ENCODE results near the gene LRRC36. TPM values are rescaled to one million over a fixed set of nuclear protein-coding genes. Genes with fewer than 3 reads are reported as not detected.

LRRC36 gene
- polyA plus RNA-seq, 3 donors = 0.65 to 3.2 (median 1.8) TPM

DNA sequence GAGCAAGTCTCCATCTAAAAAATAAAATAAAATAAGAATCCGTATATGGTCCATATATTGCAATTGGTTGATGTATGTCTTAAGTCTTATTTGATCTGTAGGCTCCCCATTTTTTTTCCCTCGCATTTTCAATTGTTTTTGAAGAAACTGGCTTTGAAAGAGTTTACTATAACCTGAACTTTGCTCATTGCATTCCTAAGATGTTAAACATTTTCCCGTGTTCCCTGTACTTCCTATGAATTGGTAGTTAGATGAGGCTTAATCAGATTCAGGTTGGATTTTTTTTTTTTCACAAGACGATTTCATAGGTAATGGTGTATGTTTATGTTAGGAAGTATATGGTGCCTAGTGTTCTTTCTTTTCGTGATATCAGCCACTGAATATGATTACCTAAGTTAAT lies 3.3 kb downstream of the LRRC36 start:
- H3K27me3 Mint-ChIP-seq (ENCODE audit: low read depth in 3 of 3) = peaks cover 14 to 25% (median 20%) of the 10 kb centered on the region in 3 donors
- no peak for DNase-seq
- no peak overlapping the region for H3K4me3 ChIP-seq (replicated peaks in 1 of 3; ENCODE audit: low read depth in 2 of 3, low read length in 3 of 3)
- WGBS (ENCODE audit: insufficient coverage) = no CpG with 5 or more reads among the region's 5 CpGs
- H2AFZ ChIP-seq (ENCODE audit: insufficient read depth, low read depth, low read length, poor library complexity, severe bottlenecking) = no peak overlapping the region
- peaks cover 21 to 27% of the 10 kb centered on the region in 2 donors for H3K4me1 ChIP-seq (ENCODE audit: control insufficient read depth in 1 of 2, insufficient read depth in 2 of 2, low read length in 2 of 2)
- H3K4me2 ChIP-seq (replicated peaks; ENCODE audit: extremely low read depth, low read length, poor library complexity, severe bottlenecking) = no peak overlapping the region
- intact Hi-C loops (cut with micrococcal nuclease) = no loop called here
- peaks cover 0 to 14% (median 10%) of the 10 kb centered on the region in 7 donors for H3K9me3 Mint-ChIP-seq
- H3K27ac Mint-ChIP-seq = no peak overlapping the region
- no peaks in the 10 kb centered on the region for H3K36me3 ChIP-seq (replicated peaks in 1 of 2; ENCODE audit: control insufficient read depth in 1 of 2, insufficient read depth in 2 of 2, low read length in 2 of 2)
- peaks cover 0 to 9% of the 10 kb centered on the region in 2 donors for H3K27me3 ChIP-seq (ENCODE audit: control insufficient read depth in 2 of 2, insufficient read depth in 2 of 2, low read length in 2 of 2)
- no peak overlapping the region for H3K9ac ChIP-seq (ENCODE audit: insufficient read depth, low read length, poor library complexity, severe bottlenecking)
- no peak overlapping the region for H3K27ac ChIP-seq (ENCODE audit: low read depth in 1 of 2, low read length in 2 of 2)
- H3K4me3 Mint-ChIP-seq = no peak overlapping the region
- TF ChIP-seq CTCF (IDR thresholded peaks at IDR 0.05) = no peak
- H3K4me1 Mint-ChIP-seq = peaks cover 24% of the 10 kb centered on the region
- H3K9me3 ChIP-seq (replicated peaks in 1 of 2; ENCODE audit: control insufficient read depth in 1 of 2, insufficient read depth in 1 of 2, low read length in 2 of 2) = peaks cover 0 to 5% of the 10 kb centered on the region in 2 donors
- no peaks in the 10 kb centered on the region for H3K79me2 ChIP-seq (ENCODE audit: insufficient read depth, low read length)
- peaks cover 2 to 3% of the 10 kb centered on the region in 2 donors for H3K36me3 Mint-ChIP-seq
- no peaks in the 10 kb centered on the region for H4K20me1 ChIP-seq (ENCODE audit: insufficient read depth, low read length)

DNA sequence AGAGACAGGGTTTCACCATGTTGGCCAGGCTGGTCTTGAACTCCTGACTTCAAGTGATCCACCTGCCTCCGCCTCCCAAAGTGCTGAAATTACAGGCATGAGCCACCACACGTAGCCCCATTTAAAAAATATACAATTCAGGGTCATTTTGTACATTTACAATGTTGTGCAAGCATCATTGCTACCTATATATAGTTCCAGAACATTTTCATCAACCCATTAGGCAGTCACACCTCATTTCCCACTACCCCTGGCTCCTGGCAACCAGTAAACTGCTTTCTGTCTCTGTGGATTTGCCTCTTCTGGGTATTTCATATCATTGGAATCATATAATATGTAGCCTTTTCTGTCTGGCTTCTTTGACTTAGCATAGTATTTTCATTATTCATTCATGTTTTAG lies 6.7 kb downstream of the LRRC36 start:
- Histone ChIP-seq H3K79me2 (ENCODE audit: insufficient read depth, low read length) (no peaks in the 10 kb centered on the region), H3K4me2 (replicated peaks; ENCODE audit: extremely low read depth, low read length, poor library complexity, severe bottlenecking) (no peak overlapping the region), H3K36me3 (replicated peaks in 1 of 2; ENCODE audit: control insufficient read depth in 1 of 2, insufficient read depth in 2 of 2, low read length in 2 of 2) (no peaks in the 10 kb centered on the region), H4K20me1 (ENCODE audit: insufficient read depth, low read length) (no peaks in the 10 kb centered on the region), H3K9me3 (replicated peaks in 1 of 2; ENCODE audit: control insufficient read depth in 1 of 2, insufficient read depth in 1 of 2, low read length in 2 of 2) (peaks cover 0 to 5% of the 10 kb centered on the region in 2 donors), H3K4me3 (replicated peaks in 1 of 3; ENCODE audit: low read depth in 2 of 3, low read length in 3 of 3) (no peak overlapping the region), H3K9ac (ENCODE audit: insufficient read depth, low read length, poor library complexity, severe bottlenecking) (no peak overlapping the region), H3K27ac (ENCODE audit: low read depth in 1 of 2, low read length in 2 of 2) (no peak overlapping the region), H3K27me3 (ENCODE audit: control insufficient read depth in 2 of 2, insufficient read depth in 2 of 2, low read length in 2 of 2) (no peaks in the 10 kb centered on the region), H2AFZ (ENCODE audit: insufficient read depth, low read depth, low read length, poor library complexity, severe bottlenecking) (no peak overlapping the region), H3K4me1 (ENCODE audit: control insufficient read depth in 1 of 2, insufficient read depth in 2 of 2, low read length in 2 of 2) (no peaks in the 10 kb centered on the region)
- H3K36me3 Mint-ChIP-seq = no peaks in the 10 kb centered on the region
- WGBS (ENCODE audit: insufficient coverage) = 100% methylated on average over 2 of the region's 2 CpGs
- no peak overlapping the region for H3K27ac Mint-ChIP-seq
- H3K4me3 Mint-ChIP-seq = no peak overlapping the region
- H3K4me1 Mint-ChIP-seq = no peaks in the 10 kb centered on the region
- TF ChIP-seq CTCF (IDR thresholded peaks at IDR 0.05) = no peak
- peaks cover 2 to 6% (median 5%) of the 10 kb centered on the region in 3 donors for H3K27me3 Mint-ChIP-seq (ENCODE audit: low read depth in 3 of 3)
- intact Hi-C loops (cut with micrococcal nuclease) = no loop called here
- peaks cover 0 to 20% (median 15%) of the 10 kb centered on the region in 7 donors for H3K9me3 Mint-ChIP-seq
- no peak for DNase-seq
